ENCODE data around the gene ENO4.

- no peak for TF ChIP-seq CTCF (IDR thresholded peaks at IDR 0.05; ENCODE audit: low read depth, low read length)
- TF ChIP-seq EZH2phosphoT487 (IDR thresholded peaks at IDR 0.05; ENCODE audit: low read depth) = no peak
Observed at GRCh38 chr10:116875897-116876296, 26.6 kb downstream of the ENO4 start.

Data from OCI-LY3 (cell line).